ENCODE measurements around the gene TNFRSF1A. TPM values are rescaled to one million over a fixed set of nuclear protein-coding genes. Genes with fewer than 3 reads are reported as not detected.

Gene TNFRSF1A
- total and polyA plus RNA-seq, 2 of the 13 experiments (the other 11 are each of a cell fraction or from before 2014, with no cell fraction given): 41.5 to 61.2 TPM

DNA sequence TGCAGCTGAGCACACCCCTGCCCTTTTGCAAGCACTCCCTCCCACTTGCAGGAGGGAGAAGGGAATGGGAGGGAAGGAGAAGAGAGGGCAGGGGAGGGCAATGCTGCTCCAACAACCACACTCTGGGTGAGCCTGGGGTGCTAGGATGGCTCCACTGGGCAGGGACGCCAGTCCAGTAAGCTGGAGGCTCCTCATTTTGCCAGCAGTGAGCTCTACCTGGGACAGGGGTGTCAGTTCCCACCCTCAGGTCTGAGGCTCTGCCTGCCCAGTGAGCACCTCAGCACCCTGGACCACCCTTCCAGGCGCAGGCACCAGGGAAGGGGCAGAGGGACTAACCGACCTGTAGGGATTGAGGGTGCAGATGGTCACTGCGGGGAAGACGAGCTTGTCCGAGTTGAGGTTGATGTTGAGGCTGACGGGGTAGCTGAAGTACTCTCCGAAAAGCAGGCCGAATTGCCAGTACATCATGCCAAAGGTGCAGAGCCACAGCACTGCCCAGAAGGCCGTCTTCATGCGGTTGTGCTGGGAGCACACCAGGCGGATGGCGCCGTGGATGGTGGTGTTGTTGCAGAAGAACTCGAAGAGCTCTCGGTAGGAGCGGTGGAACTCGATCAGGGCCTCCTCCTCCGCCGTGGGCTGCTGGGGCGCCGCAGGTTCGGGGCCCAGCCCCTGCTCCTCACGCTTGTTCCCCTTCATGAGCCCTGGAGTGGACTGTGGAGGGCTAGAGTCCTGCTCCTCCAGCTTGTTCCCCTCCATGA lies 32.3 kb upstream of the TNFRSF1A start:
- intact Hi-C loops (cut with micrococcal nuclease; ENCODE audit: unreplicated experiment) (no loop called here), in situ Hi-C loops (cut with HindIII; ENCODE audit: extremely low pct_ligation_motif_present, low pct_unique_long_range_greater_than_20kb) (loop anchor here (5.0 kb wide), 1 partner anchor 37 kb away; no protein-coding TSS in a partner anchor)
- Histone ChIP-seq H3K9ac (ENCODE audit: insufficient read depth, low read depth, low read length) (peak overlapping the region; percentile 68), H4K20me1 (ENCODE audit: insufficient read depth, low read length) (no peaks in the 10 kb centered on the region), H3K79me2 (ENCODE audit: insufficient read depth, low read length) (no peaks in the 10 kb centered on the region), H3K27ac (ENCODE audit: extremely low read length, insufficient read depth, low read length) (peak overlapping the region; percentile 16), H3K4me3 (replicated peaks in 1 of 3; ENCODE audit: insufficient read depth in 1 of 3, low read depth in 2 of 3, low read length in 3 of 3) (peak overlapping the region; percentile 41 to 73 (median 57); a peak in 5 of 6 replicates), H2AFZ (ENCODE audit: low read length) (no peak overlapping the region), H3K27me3 (ENCODE audit: control insufficient read depth in 1 of 2, insufficient read depth in 2 of 2, low read length in 2 of 2) (peaks cover 0 to 21% of the 10 kb centered on the region in 2 experiments; a peak in 3 of 5 replicates), H3K4me1 (ENCODE audit: insufficient read depth, low read length) (peaks cover 92% of the 10 kb centered on the region), H3K9me3 (ENCODE audit: low read length) (no peaks in the 10 kb centered on the region), H3K36me3 (replicated peaks in 1 of 2; ENCODE audit: control insufficient read depth in 1 of 2, insufficient read depth in 2 of 2, low read length in 2 of 2) (no peaks in the 10 kb centered on the region), H3K4me2 (ENCODE audit: low read depth, low read length) (peak overlapping the region; percentile 98)
- ATAC-seq (no peak), DNase-seq (ENCODE audit: low spot score) (no peak), FAIRE-seq (no peak)
- no TSS peak for BruUV-seq (replicated peaks)
- ChIA-PET CTCF (ENCODE audit: low intra/inter-chr PET ratio, low total read pairs) (no interaction called here), POLR2A (interaction anchor here (0.6 to 7.5 kb wide), 10 partner anchors 9 to 160 kb away, joined by 3 to 278 read pairs (median 6); partner anchors contain the start of genes GAPDH, LTBR, TAPBPL and TNFRSF1A)
- WGBS (ENCODE audit: low lambda C conversion rate): 67% methylated on average over 1 of the region's 24 CpGs
- TF ChIP-seq ZBTB38 (CRISPR knock-in tag; IDR thresholded peaks at IDR 0.05): peak; percentile 28; the same call in 1 of the 2 replicates
- TF ChIP-seq, protein P1, sequence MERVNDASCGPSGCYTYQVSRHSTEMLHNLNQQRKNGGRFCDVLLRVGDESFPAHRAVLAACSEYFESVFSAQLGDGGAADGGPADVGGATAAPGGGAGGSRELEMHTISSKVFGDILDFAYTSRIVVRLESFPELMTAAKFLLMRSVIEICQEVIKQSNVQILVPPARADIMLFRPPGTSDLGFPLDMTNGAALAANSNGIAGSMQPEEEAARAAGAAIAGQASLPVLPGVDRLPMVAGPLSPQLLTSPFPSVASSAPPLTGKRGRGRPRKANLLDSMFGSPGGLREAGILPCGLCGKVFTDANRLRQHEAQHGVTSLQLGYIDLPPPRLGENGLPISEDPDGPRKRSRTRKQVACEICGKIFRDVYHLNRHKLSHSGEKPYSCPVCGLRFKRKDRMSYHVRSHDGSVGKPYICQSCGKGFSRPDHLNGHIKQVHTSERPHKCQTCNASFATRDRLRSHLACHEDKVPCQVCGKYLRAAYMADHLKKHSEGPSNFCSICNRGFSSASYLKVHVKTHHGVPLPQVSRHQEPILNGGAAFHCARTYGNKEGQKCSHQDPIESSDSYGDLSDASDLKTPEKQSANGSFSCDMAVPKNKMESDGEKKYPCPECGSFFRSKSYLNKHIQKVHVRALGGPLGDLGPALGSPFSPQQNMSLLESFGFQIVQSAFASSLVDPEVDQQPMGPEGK (CRISPR knock-in tag; IDR thresholded peaks at IDR 0.05): peak; percentile 13; the same call in 1 of the 2 replicates
- TF ChIP-seq ZNF263 (CRISPR knock-in tag; IDR thresholded peaks at IDR 0.05): 0 out of 2 replicates have a peak, but pooled peaks have one; percentile 4
- peak; percentile 44; the same call in 1 of the 2 replicates for TF ChIP-seq MXD4 (CRISPR knock-in tag; IDR thresholded peaks at IDR 0.05)
- TF ChIP-seq ZFX (CRISPR knock-in tag; IDR thresholded peaks at IDR 0.05; ENCODE audit: low read depth): peak; percentile 8; the same call in 1 of the 2 replicates
- TF ChIP-seq RERE (CRISPR knock-in tag; IDR thresholded peaks at IDR 0.05; ENCODE audit: low read depth): no peak
- TF ChIP-seq MTA1 (CRISPR knock-in tag; IDR thresholded peaks at IDR 0.05; ENCODE audit: borderline replicate concordance): 0 out of 2 replicates have a peak, but pooled peaks have one; percentile 40
- peak; percentile 25; the same call in 1 of the 2 replicates for TF ChIP-seq GABPB1 (CRISPR knock-in tag; IDR thresholded peaks at IDR 0.05)
- 0 out of 2 replicates have a peak, but pooled peaks have one; percentile 21 for TF ChIP-seq BORCS8-MEF2B (CRISPR knock-in tag; IDR thresholded peaks at IDR 0.05)
- TF ChIP-seq ZNF687 (CRISPR knock-in tag; IDR thresholded peaks at IDR 0.05): peak; percentile 62
